HG03045 (cell line): ENCODE measurements around the gene GOLGA8G.
"Not testable (repeated sequence)": the region's sequence is repeated elsewhere in the genome, so short reads cannot be mapped to it uniquely, and the experiment has no call there.

Experiments
- ATAC-seq: cut with Tn5 transposase; IDR thresholded peaks from one replicate; pipeline ENCODE4 v1.9.1; 2021; ENCODE audit warnings: mild to moderate bottlenecking, moderate library complexity; ENCODE audit not compliant: unreplicated experiment

GOLGA8G gene, protein sequence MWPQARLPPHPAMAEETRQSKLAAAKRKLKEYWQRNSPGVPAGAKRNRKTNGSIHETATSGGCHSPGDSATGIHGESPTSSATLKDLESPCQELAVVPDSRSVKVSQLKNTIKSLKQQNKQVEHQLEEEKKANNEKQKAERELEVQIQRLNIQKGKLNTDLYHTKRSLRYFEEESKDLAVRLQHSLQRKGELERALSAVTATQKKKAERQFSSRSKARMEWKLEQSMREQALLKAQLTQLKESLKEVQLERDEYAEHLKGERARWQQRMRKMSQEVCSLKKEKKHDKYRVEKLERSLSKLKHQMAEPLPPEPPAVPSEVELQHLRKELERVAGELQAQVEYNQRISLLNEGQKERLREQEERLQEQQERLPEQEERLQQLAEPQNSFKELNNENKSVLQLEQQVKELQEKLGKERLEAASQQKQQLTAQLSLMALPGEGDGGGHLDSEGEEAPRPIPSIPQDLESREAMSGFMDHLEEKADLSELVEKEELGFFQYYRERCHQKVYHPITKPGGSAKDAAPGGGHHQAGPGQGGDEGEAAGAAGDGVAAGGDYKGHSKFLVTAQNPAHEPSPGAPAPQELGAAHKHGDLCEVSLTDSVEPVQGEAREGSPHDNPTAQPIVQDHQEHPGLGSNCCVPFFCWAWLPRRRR

DNA sequence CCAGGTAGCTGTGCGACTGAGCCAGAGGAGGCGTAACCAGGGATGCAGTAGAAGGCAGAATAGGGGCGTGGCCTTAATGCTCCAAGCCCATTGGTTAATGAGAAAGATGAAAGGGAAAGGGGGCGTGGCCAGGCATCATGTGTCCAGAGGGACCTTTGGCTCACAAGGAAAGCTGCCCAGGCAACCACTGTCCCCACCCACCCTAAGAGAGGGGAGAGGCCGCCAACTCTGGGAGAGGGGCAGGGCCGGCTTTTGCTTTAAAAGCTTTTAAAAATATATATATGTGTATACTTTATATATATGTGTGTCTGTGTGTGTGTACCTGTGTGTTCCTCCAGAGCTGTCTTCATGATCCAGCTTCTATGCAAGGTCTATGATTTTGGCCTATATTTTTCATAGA, at the start of gene GOLGA8G:
Gene GOLGA8G, minus strand, starts transcription at position 18 of the 400 bp plus-strand sequence. CDS start 62 bp downstream, outside the sequence.
- not testable (repeated sequence) for ATAC-seq

DNA sequence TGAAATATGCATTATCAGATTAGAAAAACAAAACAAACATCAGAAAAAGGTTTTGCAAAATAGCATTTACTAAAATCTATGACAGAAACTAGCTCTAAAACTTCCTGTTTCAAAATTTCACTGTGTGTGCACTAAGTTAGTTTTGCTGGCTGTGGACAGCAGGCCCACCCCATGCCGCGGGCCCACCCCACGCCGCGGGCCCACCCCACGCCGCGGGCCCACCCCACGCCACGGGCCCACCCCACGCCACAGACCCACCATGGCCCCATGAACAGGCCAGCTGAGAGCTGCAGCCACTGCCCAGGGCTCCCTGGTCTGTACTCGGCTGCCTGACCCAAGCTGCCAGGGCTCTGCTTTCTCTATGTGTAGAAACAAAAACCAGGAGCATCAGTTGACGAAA, 40.6 kb upstream of the GOLGA8G start:
- not testable (repeated sequence) for ATAC-seq

DNA sequence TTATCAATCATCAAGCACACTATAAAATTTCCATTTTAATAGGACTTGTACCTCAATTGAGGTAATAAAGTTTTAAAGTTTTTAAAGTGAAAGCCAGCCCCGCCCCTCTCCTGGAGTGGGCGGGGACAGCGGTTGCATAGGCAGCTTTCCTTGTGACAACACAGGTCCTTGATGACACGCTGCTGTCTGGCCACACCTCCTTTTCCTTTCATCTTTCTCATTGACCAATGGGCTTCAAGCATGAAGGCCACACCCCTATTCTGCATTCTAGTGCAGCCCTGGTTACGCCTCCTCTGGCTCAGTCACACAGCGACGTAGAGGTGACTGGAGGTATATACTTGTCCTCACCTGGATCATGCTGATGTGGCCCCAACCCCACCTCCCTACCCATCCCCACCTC, 20.5 kb upstream of the GOLGA8G start, which contains the start of gene GOLGA6L25:
Gene GOLGA6L25, plus strand, starts transcription at position 301 of the 400 bp plus-strand sequence. Its CDS starts 61 bp downstream, at position 362.
- ATAC-seq, result not testable (repeated sequence)

DNA sequence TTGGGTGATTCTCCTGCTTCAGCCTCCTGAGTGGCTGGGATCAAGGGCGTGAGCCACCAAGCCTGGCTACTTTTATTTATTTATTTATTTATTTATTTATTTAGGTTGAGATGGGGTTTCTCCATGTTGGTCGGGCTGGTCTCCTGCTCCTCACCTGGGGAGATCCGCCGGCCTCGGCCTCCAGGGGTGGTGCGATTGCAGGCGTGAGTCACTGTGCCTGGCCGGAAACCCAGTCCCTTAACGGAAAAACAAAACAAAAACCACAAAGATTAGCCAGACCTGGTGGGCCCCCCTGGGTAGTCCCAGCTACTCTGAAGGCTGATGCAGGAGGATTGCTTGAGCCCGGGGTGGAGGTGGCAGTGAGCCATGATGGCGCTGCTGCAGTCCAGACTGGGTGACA, 17.6 kb downstream of the GOLGA8G start:
- ATAC-seq, result not testable (repeated sequence)

DNA sequence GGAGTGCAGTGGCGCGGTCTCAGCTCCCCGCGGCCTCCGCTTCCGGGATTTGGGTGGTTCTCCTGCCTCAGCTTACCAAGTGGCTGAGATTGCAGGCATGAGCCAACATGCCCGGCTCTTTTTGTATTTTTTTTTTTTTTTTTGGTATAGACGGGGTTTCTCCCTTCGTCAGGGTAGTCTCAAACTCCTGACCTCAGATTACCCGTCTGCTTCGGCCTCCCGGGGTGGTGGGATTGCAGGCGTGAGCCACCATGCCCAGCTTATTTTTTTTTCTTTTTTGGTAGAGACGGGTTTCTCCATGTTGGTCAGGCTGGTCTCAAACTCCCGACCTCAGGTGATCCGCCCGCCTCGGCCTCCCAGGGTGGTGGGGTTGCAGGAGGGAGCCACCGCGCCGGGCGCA, 18.6 kb downstream of the GOLGA8G start:
- ATAC-seq, result not testable (repeated sequence)

DNA sequence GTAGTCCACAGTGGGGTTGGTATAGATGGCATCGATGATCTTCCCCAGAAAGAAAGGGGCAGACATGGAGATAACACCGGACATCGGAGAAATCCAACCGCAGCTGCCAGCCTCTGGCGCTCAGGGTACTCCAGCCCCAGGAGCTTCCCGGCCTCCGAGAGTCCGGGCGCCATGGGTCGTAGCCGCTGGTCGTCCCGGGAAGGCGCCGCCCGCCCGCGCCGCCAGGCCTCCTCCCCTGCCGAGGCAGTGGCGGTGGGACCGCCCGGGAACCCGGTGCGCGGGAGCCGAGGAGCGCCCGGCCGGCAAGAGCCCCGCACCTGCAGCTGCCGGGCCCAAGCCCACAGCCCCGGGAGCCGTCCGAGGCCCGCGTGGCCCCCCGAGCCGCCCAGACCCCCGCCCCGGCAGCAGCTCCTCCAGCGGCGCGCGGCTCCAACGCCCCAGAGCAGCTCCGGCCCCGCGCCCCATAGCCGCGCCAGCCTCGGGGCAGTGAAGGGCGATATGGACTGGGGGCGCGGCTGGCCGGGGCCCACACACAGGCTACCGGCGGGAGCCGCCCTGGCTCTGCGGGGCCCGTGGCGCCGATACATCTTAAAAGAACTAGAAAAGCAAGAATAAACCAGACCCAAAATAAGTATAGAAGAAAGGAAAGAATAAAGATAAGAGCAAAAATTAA, 24.4 kb downstream of the GOLGA8G start:
- not testable (repeated sequence) for ATAC-seq

DNA sequence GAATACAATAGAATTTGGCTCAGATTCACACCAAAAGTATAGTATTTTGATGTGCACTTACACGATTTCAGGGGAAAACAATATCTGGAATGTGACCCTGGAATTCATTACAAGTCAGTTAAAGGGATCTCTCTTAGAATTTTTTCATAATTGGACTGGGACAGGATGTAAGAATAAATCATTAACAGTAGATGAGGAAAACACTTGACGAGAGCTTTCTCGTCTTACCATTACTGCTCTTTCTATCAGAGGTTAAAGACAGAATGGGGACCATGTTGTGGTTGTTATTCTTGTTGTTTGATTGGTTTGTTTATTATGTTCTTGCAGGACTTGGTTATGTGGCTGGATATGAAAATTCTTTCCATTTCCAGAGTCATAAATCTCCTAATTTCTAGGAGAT, 51.4 kb downstream of the GOLGA8G start:
- not testable (repeated sequence) for ATAC-seq
